GM12892 (cell line): ENCODE results near the gene LDAH. TPM values are rescaled to one million over a fixed set of nuclear protein-coding genes. Genes with fewer than 3 reads are reported as not detected.
A peak's percentile ranks its signal among the peaks of the same experiment; 100 is the strongest.

Experiments
- DNase-seq: peaks from one replicate; pipeline ENCODE4 v3.0.0; 2011; ENCODE audit not compliant: insufficient read length
- FAIRE-seq: peaks from 2 replicates; lab custom pipeline; 2011; peaks lifted over from hg19 to GRCh38; lab: Jason Lieb, UNC
- POLR2A ChIP-seq: IDR thresholded peaks from 2 replicates; pipeline ENCODE4 v1.6.1; 2011; ENCODE audit warnings: low read depth, low read length, control low read depth
- POLR2AphosphoS5 ChIP-seq: IDR thresholded peaks from 2 replicates; pipeline ENCODE4 v1.6.1; 2011; ENCODE audit warnings: low read depth, low read length, control low read depth
- TAF1 ChIP-seq: IDR thresholded peaks from 2 replicates; pipeline ENCODE4 v1.6.1; 2011; ENCODE audit warnings: low read depth, mild to moderate bottlenecking, control low read depth, low read length, borderline replicate concordance
- polyA plus RNA-seq: library from polyadenylated mRNA; unstranded; fragments of >200 nt; gene quantifications from one replicate; pipeline ENCODE4 v1.2.1, GENCODE V29; 2012; ENCODE audit warnings: missing spikeins, inconsistent platforms; ENCODE audit not compliant: missing spikeins

LDAH gene
- polyA plus RNA-seq: 24.0 TPM

- TF ChIP-seq POLR2AphosphoS5: peak; percentile 88; the same call in 1 of the 2 replicates
- TF ChIP-seq TAF1: peak; percentile 75
- TF ChIP-seq POLR2A: peak; percentile 88
- peak; percentile 80 for DNase-seq
- peak; percentile 97 for FAIRE-seq
Measured at GRCh38 chr2:20822535-20823490, at the start of gene LDAH. Gene LDAH (minus strand): TSS chr2:20823101. CDS start chr2:20801463, 21,638 bp downstream.

- FAIRE-seq (peak; percentile 88), DNase-seq (peak; percentile 39)
- TF ChIP-seq POLR2AphosphoS5: no peak
- no peak for TF ChIP-seq TAF1
- TF ChIP-seq POLR2A: no peak
Measured at GRCh38 chr2:20868377-20868776, 45.5 kb upstream of the LDAH start.

GRCh38 chr2:20862850-20863249 lies 39.9 kb upstream of the LDAH start:
- no peak for FAIRE-seq
- TF ChIP-seq POLR2AphosphoS5: no peak
- TF ChIP-seq TAF1: no peak
- no peak for TF ChIP-seq POLR2A

GRCh38 chr2:20855456-20855855 lies 32.6 kb upstream of the LDAH start:
- no peak for DNase-seq
- TF ChIP-seq POLR2A: no peak
- TF ChIP-seq POLR2AphosphoS5: no peak
- TF ChIP-seq TAF1: no peak
- FAIRE-seq: no peak

More at GRCh38 chr2:20862850-20863249, 39.9 kb upstream of the LDAH start:
- DNase-seq: no peak

- DNase-seq (no peak), FAIRE-seq (no peak)
- TF ChIP-seq POLR2A: no peak
- TF ChIP-seq TAF1: no peak
- no peak for TF ChIP-seq POLR2AphosphoS5
Measured at GRCh38 chr2:20852670-20853069, 29.8 kb upstream of the LDAH start.

GRCh38 chr2:20852139-20852538 lies 29.2 kb upstream of the LDAH start:
- no peak for TF ChIP-seq TAF1
- TF ChIP-seq POLR2A: no peak
- TF ChIP-seq POLR2AphosphoS5: no peak
- DNase-seq (no peak), FAIRE-seq (no peak)

GRCh38 chr2:20844246-20844645 lies 21.3 kb upstream of the LDAH start:
- FAIRE-seq (no peak), DNase-seq (no peak)
- TF ChIP-seq TAF1 (no peak), POLR2A (no peak), POLR2AphosphoS5 (no peak)

GRCh38 chr2:20839052-20839451 lies 16.2 kb upstream of the LDAH start:
- no peak for FAIRE-seq
- no peak for TF ChIP-seq POLR2A
- no peak for TF ChIP-seq POLR2AphosphoS5
- TF ChIP-seq TAF1: no peak
- no peak for DNase-seq

- DNase-seq (no peak), FAIRE-seq (no peak)
- TF ChIP-seq POLR2AphosphoS5: no peak
- TF ChIP-seq TAF1: no peak
- TF ChIP-seq POLR2A: no peak
Measured at GRCh38 chr2:20838016-20838415, 15.1 kb upstream of the LDAH start.

- DNase-seq: no peak
- peak; percentile 33 for FAIRE-seq
Measured at GRCh38 chr2:20836521-20836920, 13.6 kb upstream of the LDAH start.

GRCh38 chr2:20834331-20834730 lies 11.4 kb upstream of the LDAH start:
- no peak for DNase-seq
- no peak for TF ChIP-seq POLR2AphosphoS5
- no peak for TF ChIP-seq TAF1
- TF ChIP-seq POLR2A: no peak
- FAIRE-seq: no peak

More at GRCh38 chr2:20836521-20836920, 13.6 kb upstream of the LDAH start:
- TF ChIP-seq TAF1 (no peak), POLR2A (no peak), POLR2AphosphoS5 (no peak)
